Neural cell (in vitro differentiated cells): ENCODE results near the gene BPGM. TPM values are rescaled to one million over a fixed set of nuclear protein-coding genes. Genes with fewer than 3 reads are reported as not detected.
A peak's percentile ranks its signal among the peaks of the same experiment; 100 is the strongest.

Source experiments
- H2AFZ ChIP-seq: fragments of 200-600, 300-800 bp; sonication (generic), shearing (Covaris generic); 2 replicates; pipeline ENCODE4 v1.6.0; 2014; ENCODE audit warnings: low read depth, mild to moderate bottlenecking, antibody characterized with exemption, low read length, moderate library complexity
- H3F3A ChIP-seq: fragments of 200-600 bp; shearing (Covaris generic); 2 replicates; pipeline ENCODE4 v1.6.1; 2016; ENCODE audit warnings: mild to moderate bottlenecking, moderate library complexity, mixed read lengths, antibody characterized with exemption, low read length; ENCODE audit not compliant: insufficient read depth, poor library complexity, severe bottlenecking
- H3K27ac ChIP-seq: fragments of 200-600, 300-800 bp; sonication (generic), shearing (Covaris generic); 2 replicates; pipeline ENCODE4 v1.5.1; 2014; ENCODE audit warnings: mild to moderate bottlenecking, low read length, moderate library complexity
- H3K27me3 ChIP-seq: fragments of 300-800, 200-600 bp; sonication (generic), shearing (Covaris generic); 2 replicates; pipeline ENCODE4 v1.6.0; 2014; ENCODE audit warnings: mild to moderate bottlenecking, low read depth, low read length, moderate library complexity; ENCODE audit not compliant: insufficient read depth
- H3K36me3 ChIP-seq: fragments of 300-800, 200-600 bp; sonication (generic), shearing (Covaris generic); 2 replicates; pipeline ENCODE4 v1.5.1; 2014; ENCODE audit warnings: mild to moderate bottlenecking, antibody characterized with exemption, low read length, moderate library complexity; ENCODE audit not compliant: insufficient read depth
- H3K4me2 ChIP-seq: fragments of 300-800, 200-600 bp; sonication (generic), shearing (Covaris generic); 2 replicates; pipeline ENCODE4 v1.6.0; 2014; ENCODE audit warnings: mild to moderate bottlenecking, low read length
- H3K4me3 ChIP-seq: fragments of 300-800, 200-600 bp; sonication (generic), shearing (Covaris generic); 2 replicates; pipeline ENCODE4 v1.5.1; 2014; ENCODE audit warnings: mild to moderate bottlenecking, low read length, moderate library complexity
- H3K79me2 ChIP-seq: fragments of 200-600 bp; shearing (Covaris generic); replicated peaks from 2 replicates; pipeline ENCODE4 v1.6.0; 2014; ENCODE audit warnings: mild to moderate bottlenecking, low read length, moderate library complexity; ENCODE audit not compliant: insufficient read depth
- H3K9ac ChIP-seq: fragments of 300-800, 200-600 bp; sonication (generic), shearing (Covaris generic); 2 replicates; pipeline ENCODE4 v1.6.1; 2016; ENCODE audit warnings: mild to moderate bottlenecking, low read length, mixed read lengths
- H3K9me2 ChIP-seq: fragments of 200-600 bp; shearing (Covaris generic); 2 replicates; pipeline ENCODE4 v1.6.1; 2016; ENCODE audit warnings: mild to moderate bottlenecking, low read length, mixed read lengths; ENCODE audit not compliant: insufficient read depth
- H3K9me3 ChIP-seq: fragments of 200-600, 300-800 bp; sonication (generic), shearing (Covaris generic); 2 replicates; pipeline ENCODE4 v1.6.1; 2016; ENCODE audit warnings: mild to moderate bottlenecking, mixed run types, low read length, moderate library complexity, mixed read lengths
- H4K20me1 ChIP-seq: fragments of 200-600 bp; shearing (Covaris generic); 2 replicates; pipeline ENCODE4 v1.6.1; 2016; ENCODE audit warnings: mild to moderate bottlenecking, mixed run types; ENCODE audit not compliant: insufficient read depth
- EP300 ChIP-seq: fragments of 450-650 bp; conservative IDR thresholded peaks from 2 replicates; pipeline ENCODE4 v1.6.1; 2014; ENCODE audit warnings: antibody characterized with exemption, mild to moderate bottlenecking, moderate library complexity; ENCODE audit not compliant: poor library complexity, severe bottlenecking
- EZH2 ChIP-seq: fragments of 200-600, 300-800 bp; shearing (Covaris generic), sonication (generic); IDR thresholded peaks from 2 replicates; pipeline ENCODE4 v1.6.1; 2014; ENCODE audit warnings: antibody characterized with exemption, low read length, borderline replicate concordance, mild to moderate bottlenecking; ENCODE audit not compliant: insufficient read depth, poor library complexity, severe bottlenecking
- MXI1 ChIP-seq: fragments of 450-650 bp; conservative IDR thresholded peaks from 2 replicates; pipeline ENCODE4 v1.6.1; 2014; ENCODE audit warnings: antibody characterized with exemption, mild to moderate bottlenecking; ENCODE audit not compliant: poor library complexity, severe bottlenecking
- POLR2AphosphoS5 ChIP-seq: IDR thresholded peaks from 2 replicates; pipeline ENCODE4 v1.6.1; 2012
- RAD21 ChIP-seq: fragments of 450-650 bp; conservative IDR thresholded peaks from 2 replicates; pipeline ENCODE4 v1.6.1; 2014; ENCODE audit warnings: antibody characterized with exemption, mild to moderate bottlenecking, moderate library complexity
- SMC3 ChIP-seq: fragments of 450-650 bp; conservative IDR thresholded peaks from 2 replicates; pipeline ENCODE4 v1.6.1; 2014; ENCODE audit warnings: antibody characterized with exemption, mild to moderate bottlenecking, moderate library complexity; ENCODE audit not compliant: poor library complexity
- TAF1 ChIP-seq: IDR thresholded peaks from 2 replicates; pipeline ENCODE4 v1.6.1; 2012; ENCODE audit warnings: low read depth
- polyA plus RNA-seq: library from polyadenylated mRNA; depleted of rRNA; stranded (reverse); fragments of >200 nt; gene quantifications from 2 replicates; pipeline ENCODE4 v1.2.3, GENCODE V29; 2014
- TF ChIP-seq, protein P1 (sequence below): fragments of 450-650 bp; IDR thresholded peaks from 2 replicates; pipeline ENCODE4 v1.5.1; 2014; ENCODE audit warnings: antibody characterized with exemption, mild to moderate bottlenecking, moderate library complexity; ENCODE audit not compliant: poor library complexity, severe bottlenecking
- TF ChIP-seq, protein P2 (sequence below): IDR thresholded peaks from 2 replicates; pipeline ENCODE4 v1.6.1; 2012; ENCODE audit warnings: borderline replicate concordance

BPGM gene
- polyA plus RNA-seq, 1 donor from 2014 or later, result 57.4 TPM

DNA sequence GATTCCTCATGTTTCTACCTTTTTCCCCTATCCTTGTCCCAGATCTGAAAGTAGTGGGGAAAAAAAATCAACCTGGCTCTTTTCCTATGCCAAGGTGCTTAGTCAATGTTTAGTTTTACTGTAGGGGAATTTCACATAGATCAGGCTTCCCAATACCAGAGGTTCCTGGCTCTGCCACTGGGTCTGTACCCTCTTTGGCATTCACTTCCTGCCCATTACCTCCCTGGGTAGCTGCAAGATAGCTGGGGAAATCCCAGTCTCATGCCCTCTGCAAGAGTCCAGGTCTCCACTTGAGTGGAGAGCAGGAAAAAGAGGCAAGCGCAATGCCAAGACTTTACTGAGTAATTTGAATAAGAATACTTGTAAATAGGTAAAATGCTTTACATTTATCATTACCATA, 3.5 kb upstream of the BPGM start:
- Histone ChIP-seq H4K20me1 (no peaks in the 10 kb centered on the region), H3K9me2 (no peaks in the 10 kb centered on the region), H3K27ac (no peak overlapping the region), H3K9me3 (no peaks in the 10 kb centered on the region), H3K79me2 (peaks cover 6% of the 10 kb centered on the region), H3K4me2 (no peak overlapping the region), H3F3A (no peaks in the 10 kb centered on the region), H3K36me3 (no peaks in the 10 kb centered on the region), H3K27me3 (no peaks in the 10 kb centered on the region), H3K4me3 (no peak overlapping the region), H2AFZ (no peak overlapping the region), H3K9ac (no peak overlapping the region)
- TF ChIP-seq, protein P1, sequence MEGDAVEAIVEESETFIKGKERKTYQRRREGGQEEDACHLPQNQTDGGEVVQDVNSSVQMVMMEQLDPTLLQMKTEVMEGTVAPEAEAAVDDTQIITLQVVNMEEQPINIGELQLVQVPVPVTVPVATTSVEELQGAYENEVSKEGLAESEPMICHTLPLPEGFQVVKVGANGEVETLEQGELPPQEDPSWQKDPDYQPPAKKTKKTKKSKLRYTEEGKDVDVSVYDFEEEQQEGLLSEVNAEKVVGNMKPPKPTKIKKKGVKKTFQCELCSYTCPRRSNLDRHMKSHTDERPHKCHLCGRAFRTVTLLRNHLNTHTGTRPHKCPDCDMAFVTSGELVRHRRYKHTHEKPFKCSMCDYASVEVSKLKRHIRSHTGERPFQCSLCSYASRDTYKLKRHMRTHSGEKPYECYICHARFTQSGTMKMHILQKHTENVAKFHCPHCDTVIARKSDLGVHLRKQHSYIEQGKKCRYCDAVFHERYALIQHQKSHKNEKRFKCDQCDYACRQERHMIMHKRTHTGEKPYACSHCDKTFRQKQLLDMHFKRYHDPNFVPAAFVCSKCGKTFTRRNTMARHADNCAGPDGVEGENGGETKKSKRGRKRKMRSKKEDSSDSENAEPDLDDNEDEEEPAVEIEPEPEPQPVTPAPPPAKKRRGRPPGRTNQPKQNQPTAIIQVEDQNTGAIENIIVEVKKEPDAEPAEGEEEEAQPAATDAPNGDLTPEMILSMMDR, result no peak
- TF ChIP-seq EP300, result no peak
- no peak for TF ChIP-seq TAF1

DNA sequence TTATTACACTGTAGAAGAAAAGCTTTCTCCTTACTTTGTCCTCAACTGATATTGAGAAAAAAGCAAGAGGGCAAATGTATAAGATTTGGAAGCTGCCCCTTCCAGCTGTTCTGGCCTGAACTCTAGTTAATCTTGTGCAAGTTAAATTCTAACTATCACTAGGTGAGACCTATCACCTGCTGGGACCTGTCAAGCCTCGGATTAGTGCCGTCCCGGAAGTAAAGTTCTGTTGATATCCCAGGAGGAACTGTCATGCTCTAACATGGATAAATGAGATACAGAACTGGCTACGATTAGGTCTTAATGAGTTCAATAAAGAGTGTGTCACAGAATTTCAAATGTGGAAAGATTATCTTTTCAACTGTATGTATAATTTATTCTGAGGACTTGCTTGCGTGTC, 1.2 kb upstream of the BPGM start:
- no peak overlapping the region for H2AFZ ChIP-seq
- H3K27me3 ChIP-seq, result no peaks in the 10 kb centered on the region
- no peaks in the 10 kb centered on the region for H3K9me3 ChIP-seq
- H3K79me2 ChIP-seq, result peaks cover 13% of the 10 kb centered on the region
- H3F3A ChIP-seq, result no peaks in the 10 kb centered on the region
- TF ChIP-seq SMC3 (no peak), POLR2AphosphoS5 (no peak), EP300 (no peak), MXI1 (no peak), EZH2 (no peak), RAD21 (no peak), TAF1 (no peak)
- TF ChIP-seq, protein P1, result no peak
- TF ChIP-seq, protein P2, sequence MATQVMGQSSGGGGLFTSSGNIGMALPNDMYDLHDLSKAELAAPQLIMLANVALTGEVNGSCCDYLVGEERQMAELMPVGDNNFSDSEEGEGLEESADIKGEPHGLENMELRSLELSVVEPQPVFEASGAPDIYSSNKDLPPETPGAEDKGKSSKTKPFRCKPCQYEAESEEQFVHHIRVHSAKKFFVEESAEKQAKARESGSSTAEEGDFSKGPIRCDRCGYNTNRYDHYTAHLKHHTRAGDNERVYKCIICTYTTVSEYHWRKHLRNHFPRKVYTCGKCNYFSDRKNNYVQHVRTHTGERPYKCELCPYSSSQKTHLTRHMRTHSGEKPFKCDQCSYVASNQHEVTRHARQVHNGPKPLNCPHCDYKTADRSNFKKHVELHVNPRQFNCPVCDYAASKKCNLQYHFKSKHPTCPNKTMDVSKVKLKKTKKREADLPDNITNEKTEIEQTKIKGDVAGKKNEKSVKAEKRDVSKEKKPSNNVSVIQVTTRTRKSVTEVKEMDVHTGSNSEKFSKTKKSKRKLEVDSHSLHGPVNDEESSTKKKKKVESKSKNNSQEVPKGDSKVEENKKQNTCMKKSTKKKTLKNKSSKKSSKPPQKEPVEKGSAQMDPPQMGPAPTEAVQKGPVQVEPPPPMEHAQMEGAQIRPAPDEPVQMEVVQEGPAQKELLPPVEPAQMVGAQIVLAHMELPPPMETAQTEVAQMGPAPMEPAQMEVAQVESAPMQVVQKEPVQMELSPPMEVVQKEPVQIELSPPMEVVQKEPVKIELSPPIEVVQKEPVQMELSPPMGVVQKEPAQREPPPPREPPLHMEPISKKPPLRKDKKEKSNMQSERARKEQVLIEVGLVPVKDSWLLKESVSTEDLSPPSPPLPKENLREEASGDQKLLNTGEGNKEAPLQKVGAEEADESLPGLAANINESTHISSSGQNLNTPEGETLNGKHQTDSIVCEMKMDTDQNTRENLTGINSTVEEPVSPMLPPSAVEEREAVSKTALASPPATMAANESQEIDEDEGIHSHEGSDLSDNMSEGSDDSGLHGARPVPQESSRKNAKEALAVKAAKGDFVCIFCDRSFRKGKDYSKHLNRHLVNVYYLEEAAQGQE, result no peak
- peak overlapping the region; percentile 74 for H3K4me2 ChIP-seq
- H3K27ac ChIP-seq, result no peak overlapping the region
- no peaks in the 10 kb centered on the region for H3K9me2 ChIP-seq
- H3K4me3 ChIP-seq, result peak overlapping the region; percentile 73
- no peaks in the 10 kb centered on the region for H3K36me3 ChIP-seq
- peak overlapping the region; percentile 71 for H3K9ac ChIP-seq
- no peaks in the 10 kb centered on the region for H4K20me1 ChIP-seq
